Measurements from ENCODE around the gene FAM163A.

DNA sequence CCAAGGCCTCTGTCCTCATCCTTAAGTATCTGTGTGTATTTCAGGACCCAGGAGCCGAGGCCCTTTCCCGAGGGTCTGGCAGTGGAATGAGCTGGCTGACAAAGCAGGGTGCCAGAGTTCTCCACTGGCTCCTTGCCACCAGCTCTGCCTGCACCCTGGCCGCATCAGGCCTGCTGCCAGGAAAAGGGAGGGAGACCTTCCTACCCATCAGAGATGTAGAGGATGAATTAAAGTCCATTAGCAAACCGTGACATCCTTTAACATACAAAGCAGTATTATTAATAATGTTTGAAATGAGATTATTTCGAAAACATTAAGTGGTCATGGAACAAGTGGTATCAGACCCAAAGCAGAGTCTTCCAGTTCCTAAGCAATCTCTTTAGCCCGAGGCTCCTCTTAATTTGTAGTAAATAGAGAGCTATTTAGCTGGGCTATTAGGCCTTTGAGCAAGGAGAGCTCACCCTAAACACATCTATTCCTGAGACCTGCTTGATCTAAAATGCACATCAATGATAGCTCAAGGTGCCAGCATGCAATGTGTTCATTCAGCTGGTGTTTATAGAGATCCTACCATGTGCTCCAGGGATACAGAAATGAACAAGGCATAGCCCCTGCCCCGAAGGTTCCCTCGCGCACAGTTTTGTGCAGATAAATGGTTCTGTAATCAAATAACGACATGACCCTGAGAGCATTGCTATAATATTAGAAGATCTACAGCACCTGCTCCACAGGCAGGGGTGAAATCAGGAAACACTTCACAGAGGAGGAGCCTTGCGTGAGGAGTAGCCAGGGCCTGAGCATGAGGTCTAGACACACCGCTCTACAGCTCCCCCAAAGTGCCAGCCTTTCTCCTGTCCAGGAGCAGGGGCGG is 44.0 kb downstream of the FAM163A start:
- no peak for TF ChIP-seq POLR2A (IDR thresholded peaks at IDR 0.05)
- no peak for TF ChIP-seq CTCF (IDR thresholded peaks at IDR 0.05)

All from testis (tissue), 2 donors.